AG09319 (cell line): Measurements from ENCODE around the gene MYRFL.

Source experiments
- DNase-seq: peaks from one replicate; pipeline ENCODE4 v3.0.0-alpha.2; 2010; ENCODE audit warnings: low read depth; ENCODE audit errors: extremely low read depth
- TF ChIP-seq, protein P1 (sequence below): IDR thresholded peaks from 2 replicates; pipeline ENCODE4 v1.5.1; 2011; ENCODE audit warnings: low read depth, mild to moderate bottlenecking, inconsistent platforms, low read length, moderate library complexity

MYRFL gene

DNA sequence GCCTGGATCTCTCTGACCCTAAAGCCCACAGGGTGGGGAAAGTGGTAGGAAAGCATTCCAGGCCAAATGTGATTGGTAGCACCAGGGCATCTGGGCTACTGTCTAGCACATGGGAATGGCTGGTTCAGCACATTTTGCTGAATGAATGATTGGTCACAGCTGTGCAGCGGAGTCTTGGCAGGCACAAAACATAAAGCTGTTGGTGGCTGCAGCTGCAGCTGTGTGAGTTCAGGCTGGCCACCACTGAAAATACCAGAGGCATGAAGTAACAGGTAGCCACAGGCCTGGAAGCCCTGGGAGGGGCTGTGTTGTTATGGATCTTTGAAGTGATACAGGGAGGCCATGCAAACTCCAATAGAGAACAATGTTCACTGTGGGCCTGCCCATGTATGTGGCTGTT lies 72.7 kb downstream of the MYRFL start:
- DNase-seq, result peak; percentile 49

DNA sequence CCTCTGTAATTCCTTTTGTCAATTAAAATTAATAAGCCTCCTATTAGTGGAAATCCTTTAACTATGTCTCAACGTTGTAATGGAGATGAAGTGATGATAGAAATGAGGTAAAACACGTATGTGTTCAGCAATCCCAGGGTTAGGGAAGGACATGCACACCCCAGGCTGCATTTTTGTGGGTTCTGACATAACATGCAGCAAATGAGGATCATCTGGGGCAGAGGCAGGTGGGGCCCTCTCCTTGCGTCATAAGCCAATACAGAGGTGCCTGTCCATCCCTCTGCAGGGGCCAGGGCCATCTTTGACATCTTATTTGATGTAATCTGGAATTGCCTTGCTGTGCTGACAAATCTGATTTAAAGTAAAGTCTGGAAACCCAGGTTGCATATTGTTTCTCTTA lies 73.2 kb downstream of the MYRFL start:
- TF ChIP-seq, protein P1, sequence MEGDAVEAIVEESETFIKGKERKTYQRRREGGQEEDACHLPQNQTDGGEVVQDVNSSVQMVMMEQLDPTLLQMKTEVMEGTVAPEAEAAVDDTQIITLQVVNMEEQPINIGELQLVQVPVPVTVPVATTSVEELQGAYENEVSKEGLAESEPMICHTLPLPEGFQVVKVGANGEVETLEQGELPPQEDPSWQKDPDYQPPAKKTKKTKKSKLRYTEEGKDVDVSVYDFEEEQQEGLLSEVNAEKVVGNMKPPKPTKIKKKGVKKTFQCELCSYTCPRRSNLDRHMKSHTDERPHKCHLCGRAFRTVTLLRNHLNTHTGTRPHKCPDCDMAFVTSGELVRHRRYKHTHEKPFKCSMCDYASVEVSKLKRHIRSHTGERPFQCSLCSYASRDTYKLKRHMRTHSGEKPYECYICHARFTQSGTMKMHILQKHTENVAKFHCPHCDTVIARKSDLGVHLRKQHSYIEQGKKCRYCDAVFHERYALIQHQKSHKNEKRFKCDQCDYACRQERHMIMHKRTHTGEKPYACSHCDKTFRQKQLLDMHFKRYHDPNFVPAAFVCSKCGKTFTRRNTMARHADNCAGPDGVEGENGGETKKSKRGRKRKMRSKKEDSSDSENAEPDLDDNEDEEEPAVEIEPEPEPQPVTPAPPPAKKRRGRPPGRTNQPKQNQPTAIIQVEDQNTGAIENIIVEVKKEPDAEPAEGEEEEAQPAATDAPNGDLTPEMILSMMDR, result no peak

More for the DNA sequence above, 72.7 kb downstream of the MYRFL start:
- TF ChIP-seq, protein P1, result no peak

DNA sequence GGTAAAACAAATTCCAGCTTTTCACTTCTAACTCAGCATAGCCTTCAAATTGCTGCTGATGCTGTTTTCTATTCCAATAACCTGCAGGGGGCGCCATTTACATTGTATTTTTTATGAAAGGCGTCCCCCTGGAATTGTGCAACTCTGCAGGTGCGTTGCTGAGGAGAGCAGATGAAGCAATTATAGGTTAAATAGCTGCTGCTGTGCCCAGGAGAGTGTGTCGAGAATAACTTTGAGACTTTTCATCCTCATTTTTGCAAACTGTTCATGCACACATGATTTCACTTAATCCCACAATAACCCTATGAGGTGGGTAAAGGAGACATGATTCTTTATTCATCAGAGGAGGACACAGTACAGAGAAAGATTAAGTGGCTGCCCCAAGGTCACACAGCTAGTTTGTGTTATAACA lies 75.7 kb downstream of the MYRFL start:
- DNase-seq, result no peak
- TF ChIP-seq, protein P1, result peak; percentile 72

More for the DNA sequence above, 73.2 kb downstream of the MYRFL start:
- DNase-seq, result no peak

DNA sequence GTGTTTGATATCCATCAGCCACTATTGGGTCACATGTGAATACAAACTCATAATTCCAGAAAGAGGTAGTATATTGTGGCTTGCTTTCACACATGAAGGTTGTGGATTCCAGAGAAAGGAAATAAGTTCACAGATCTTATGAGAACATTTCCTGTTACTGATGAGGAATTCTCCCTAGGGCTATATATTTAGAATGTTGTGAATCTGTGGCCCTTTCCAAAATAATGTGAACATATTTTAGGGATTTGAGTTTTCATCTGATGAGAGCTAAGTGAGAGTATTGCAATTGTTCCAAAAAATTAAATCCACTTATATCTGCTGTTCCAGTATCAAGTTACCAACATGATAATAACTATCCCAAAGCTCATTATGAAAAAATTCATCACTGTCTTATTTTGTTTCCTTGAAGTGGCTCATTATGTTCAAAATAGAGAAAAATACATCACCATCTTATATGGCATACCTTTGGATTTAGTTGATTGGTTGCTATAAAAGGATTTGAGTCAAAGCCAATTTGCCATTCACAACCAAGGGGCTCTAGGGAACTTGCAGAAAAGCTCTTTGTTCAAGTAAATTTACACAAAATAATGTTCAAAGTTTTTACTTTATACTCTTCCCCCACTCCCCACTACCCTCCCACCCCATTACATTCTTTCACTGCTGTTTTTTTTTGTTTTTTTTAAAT lies 76.3 kb downstream of the MYRFL start:
- DNase-seq, result no peak
- TF ChIP-seq, protein P1, result no peak

DNA sequence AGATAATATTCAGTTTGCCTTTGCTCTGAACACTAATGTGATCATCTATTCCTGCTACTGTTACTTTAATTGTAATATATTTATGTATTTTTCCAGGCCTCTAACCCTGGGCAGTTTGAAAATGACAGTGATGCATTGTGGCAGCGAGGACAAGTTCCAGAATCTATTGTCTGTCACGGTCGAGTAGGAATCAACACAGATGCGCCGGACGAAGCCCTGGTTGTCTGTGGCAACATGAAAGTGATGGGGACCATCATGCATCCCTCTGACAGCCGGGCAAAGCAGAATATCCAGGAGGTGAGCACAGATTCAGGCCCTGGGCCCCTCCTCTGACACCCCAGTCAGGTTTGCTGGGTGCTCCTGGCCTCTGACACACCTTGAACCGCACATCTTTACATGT lies 78.5 kb downstream of the MYRFL start:
- no peak for DNase-seq
- TF ChIP-seq, protein P1, result no peak

DNA sequence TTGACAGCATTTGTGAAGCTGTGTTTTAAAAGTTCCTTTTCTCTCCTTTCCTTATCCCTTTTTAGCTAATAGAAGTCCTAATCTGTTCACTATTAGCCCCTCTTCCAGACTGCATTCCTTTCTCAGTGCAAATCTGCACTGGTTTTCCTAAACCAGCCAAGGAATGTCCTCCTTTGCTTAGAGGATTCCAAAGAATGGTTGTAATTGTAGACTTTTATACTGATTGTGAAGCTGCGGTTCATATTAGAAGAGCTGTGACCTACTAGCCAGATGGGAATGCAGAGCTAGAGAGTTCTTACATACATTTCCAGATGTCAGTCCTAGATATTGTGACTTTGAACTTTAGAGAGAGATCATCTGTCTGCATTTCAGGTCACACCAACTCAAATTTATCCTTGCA lies 79.8 kb downstream of the MYRFL start:
- TF ChIP-seq, protein P1, result no peak
- DNase-seq, result peak; percentile 38

DNA sequence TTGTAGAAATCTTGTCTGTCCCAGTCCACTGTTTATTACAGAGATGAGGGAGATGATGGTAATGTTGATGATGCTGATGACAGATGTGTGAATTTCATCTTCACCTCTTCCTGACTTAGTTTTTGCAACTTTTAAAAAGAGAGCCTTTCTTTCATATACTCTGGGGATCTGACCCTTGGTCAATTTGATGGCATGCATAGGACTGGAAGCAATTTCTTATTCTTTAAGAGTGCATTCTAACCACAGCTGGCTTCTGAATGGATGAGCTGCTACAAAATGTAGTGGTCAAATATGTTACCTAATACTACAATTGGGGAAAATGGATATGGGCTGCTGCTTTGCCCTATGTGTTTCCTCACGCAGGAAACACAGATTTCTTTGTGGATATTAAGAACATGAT lies 80.8 kb downstream of the MYRFL start:
- TF ChIP-seq, protein P1, result no peak

More for the DNA sequence above, 80.8 kb downstream of the MYRFL start:
- DNase-seq, result no peak
